A549 treated with Mapracorat at 1 μM for 4 hours (cell line): ENCODE measurements around the gene SELENOH. TPM values are rescaled to one million over a fixed set of nuclear protein-coding genes. Genes with fewer than 3 reads are reported as not detected.

Source experiments
- total RNA-seq: library from RNA; stranded (reverse); fragments of 200-300 nt; extraction: Qiagen RNA extraction; gene quantifications from 5 replicates; pipeline ENCODE4 v1.2.3, GENCODE V29; 2022

Gene SELENOH
- 113 to 155 TPM (median 142 TPM) in 5 replicates for total RNA-seq

DNA sequence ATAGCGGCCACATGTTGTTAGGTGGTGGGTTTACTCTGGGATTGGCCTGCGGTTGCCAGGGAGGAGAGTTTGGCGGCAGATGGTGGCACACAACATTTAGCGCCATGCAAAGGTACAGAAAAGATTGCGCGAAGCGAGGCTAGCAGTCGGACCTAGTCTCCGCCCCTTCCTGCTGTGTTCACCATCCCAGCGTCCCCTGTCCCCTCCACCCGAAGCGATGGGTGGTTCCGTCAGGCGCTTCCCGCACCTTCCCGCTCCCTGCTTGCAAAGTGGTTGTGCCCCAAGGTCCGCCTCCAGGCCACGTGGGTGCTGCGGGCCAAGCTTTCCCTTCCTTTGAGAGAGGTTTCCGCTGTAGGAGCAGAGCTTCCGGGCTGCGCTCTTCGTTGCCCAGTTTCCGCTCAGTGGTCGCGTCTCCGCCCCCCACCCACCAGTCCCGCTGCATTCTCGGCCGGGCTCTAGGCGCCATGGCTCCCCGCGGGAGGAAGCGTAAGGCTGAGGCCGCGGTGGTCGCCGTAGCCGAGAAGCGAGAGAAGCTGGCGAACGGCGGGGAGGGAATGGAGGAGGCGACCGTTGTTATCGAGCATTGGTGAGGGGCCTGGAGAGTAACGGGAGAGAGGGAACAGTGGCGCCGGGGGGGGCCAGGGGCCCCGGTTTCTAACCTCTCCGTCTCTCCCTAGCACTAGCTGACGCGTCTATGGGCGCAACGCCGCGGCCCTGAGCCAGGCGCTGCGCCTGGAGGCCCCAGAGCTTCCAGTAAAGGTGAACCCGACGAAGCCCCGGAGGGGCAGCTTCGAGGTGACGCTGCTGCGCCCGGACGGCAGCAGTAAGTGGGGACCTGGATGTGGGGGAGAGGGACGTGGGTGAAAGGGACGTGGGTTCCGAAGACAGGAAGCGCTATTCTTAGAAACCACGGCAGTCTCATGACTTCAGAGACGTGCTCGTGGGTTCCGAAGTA, at the start of gene SELENOH:
SELENOH (plus strand) TSS at position 360 of the 955 bp plus-strand sequence; CDS start at position 465, 105 bp downstream.

GRCh38 chr11:57711414-57712255, 29.7 kb upstream of the SELENOH start, which contains the start of gene MED19:
Gene MED19, minus strand, starts transcription at chr11:57712215. Its CDS starts 36 bp downstream, at chr11:57712179.

GRCh38 chr11:57712256-57713150, 28.8 kb upstream of the SELENOH start, which contains the start of gene TMX2:
Gene TMX2, plus strand, starts transcription at chr11:57712593. Its CDS starts 26 bp downstream, at chr11:57712619.

DNA sequence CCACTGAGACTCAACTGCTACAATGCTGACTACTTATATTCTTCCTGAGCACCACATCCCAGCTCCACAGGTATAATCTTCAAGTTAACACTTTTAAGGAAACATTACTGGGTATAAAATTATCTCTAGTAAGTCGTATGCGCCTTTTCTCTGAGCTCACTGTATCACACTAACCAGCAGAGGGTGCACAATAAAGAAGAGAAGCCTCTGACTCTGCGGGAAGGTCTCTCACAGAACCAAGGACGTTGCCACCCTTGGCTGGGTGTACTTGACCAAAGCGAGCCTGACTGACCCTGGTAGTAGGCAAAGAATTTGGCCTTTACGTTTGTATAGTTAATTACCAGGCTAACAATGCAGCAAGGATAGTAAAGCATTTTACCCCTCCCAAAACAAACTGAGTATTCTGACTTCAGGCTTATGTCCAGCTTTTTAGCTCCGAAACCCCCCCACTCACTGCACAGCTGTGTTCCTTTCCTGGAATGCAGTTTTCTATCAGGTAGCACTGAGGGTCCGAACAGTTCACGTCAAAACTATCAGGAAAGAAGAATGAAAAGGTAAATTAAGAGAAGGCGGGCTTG, 10.5 kb downstream of the SELENOH start, which contains the start of gene BTBD18:
BTBD18 (minus strand) TSS at position 144 of the 578 bp plus-strand sequence. CDS start 631 bp downstream, outside the sequence.

DNA sequence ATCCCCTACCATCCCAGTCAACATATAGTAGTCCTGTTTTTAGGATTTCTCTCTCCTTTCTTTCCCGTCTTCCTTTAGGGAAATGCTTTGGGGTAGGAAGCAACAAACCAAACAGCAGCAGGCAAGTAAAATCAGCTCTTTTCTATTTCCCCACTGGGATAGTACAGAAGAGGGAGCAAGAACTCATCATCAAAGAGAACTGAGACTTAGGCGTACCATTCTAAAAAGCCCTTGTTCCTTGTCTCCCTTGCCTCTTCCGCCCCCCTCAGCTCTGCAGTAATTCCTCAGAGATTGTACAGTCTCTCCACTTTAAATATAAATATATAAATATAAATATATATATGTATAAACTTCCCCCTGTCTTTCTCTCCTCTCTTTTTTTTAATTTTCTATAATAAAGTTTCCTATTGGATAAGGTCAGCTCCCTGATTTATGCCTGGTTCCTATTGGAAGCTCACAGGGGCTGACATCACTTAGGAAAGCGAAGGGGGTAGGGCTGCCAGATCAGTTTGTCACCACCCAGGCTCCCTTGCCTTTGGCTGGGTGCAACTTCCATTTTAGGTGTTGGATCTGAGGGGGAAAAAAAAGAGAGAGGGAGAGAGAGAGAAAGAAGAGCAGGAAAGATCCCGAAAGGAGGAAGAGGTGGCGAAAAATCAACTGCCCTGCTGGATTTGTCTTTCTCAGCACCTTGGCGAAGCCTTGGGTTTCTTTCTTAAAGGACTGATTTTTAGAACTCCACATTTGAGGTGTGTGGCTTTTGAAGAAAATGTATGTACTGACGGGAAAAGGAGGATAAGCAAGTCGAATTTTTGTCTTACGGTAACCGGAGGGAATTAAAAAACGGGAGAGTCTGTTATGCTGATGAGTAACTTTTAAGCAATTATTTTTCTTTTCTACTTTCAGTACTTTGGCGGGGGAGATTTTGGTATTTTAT, 20.3 kb downstream of the SELENOH start, which contains the start of gene CTNND1:
CTNND1 (plus strand) TSS at position 502 of the 934 bp plus-strand sequence. CDS start 29,677 bp downstream, outside the sequence.

Other genes starting within 250 kb of the SELENOH start
- gene SLC43A1, start 225.8 kb upstream of the SELENOH start, total RNA-seq: 2.1 to 3.3 TPM (median 2.6 TPM) in 5 replicates
- 146 to 173 TPM (median 158 TPM) in 5 replicates for gene TIMM10, start 210.7 kb upstream of the SELENOH start, total RNA-seq
- not detected in 5 replicates for gene SMTNL1, start 203.9 kb upstream of the SELENOH start, total RNA-seq
- 34.7 to 42.5 TPM (median 39.8 TPM) in 5 replicates for gene UBE2L6, start 173.8 kb upstream of the SELENOH start, total RNA-seq
- 0.63 to 1.0 TPM (median 0.83 TPM) in 5 replicates for gene SERPING1, start 143.8 kb upstream of the SELENOH start, total RNA-seq
- gene YPEL4, start 91.6 kb upstream of the SELENOH start, total RNA-seq: 0.13 to 0.41 TPM (median 0.18 TPM) in 5 replicates
- gene CLP1, start 83.7 kb upstream of the SELENOH start, total RNA-seq: 26.8 to 28.8 TPM (median 28.0 TPM) in 5 replicates
- gene ZDHHC5, start 73.4 kb upstream of the SELENOH start, total RNA-seq: 68.3 to 76.4 TPM (median 69.7 TPM) in 5 replicates
- 26.3 to 33.5 TPM (median 30.9 TPM) in 5 replicates for gene MED19, start 29.3 kb upstream of the SELENOH start, total RNA-seq
- gene TMX2, start 28.9 kb upstream of the SELENOH start, total RNA-seq: 143 to 164 TPM (median 150 TPM) in 5 replicates
- not detected in 5 replicates for gene BTBD18, start 10.3 kb downstream of the SELENOH start, total RNA-seq
- 53.6 to 65.9 TPM (median 63.4 TPM) in 5 replicates for gene CTNND1, start 20.3 kb downstream of the SELENOH start, total RNA-seq